GM10847 (cell line): ENCODE data around the gene ALDOC.

Experiments used
- POLR2A ChIP-seq: IDR thresholded peaks from 2 replicates; pipeline ENCODE4 v1.6.1; 2011; ENCODE audit not compliant: insufficient read length; ENCODE audit errors: extremely low read depth

The ALDOC gene

GRCh38 chr17:28547623-28548416 is 28.9 kb downstream of the ALDOC start:
- no peak for TF ChIP-seq POLR2A

DNA sequence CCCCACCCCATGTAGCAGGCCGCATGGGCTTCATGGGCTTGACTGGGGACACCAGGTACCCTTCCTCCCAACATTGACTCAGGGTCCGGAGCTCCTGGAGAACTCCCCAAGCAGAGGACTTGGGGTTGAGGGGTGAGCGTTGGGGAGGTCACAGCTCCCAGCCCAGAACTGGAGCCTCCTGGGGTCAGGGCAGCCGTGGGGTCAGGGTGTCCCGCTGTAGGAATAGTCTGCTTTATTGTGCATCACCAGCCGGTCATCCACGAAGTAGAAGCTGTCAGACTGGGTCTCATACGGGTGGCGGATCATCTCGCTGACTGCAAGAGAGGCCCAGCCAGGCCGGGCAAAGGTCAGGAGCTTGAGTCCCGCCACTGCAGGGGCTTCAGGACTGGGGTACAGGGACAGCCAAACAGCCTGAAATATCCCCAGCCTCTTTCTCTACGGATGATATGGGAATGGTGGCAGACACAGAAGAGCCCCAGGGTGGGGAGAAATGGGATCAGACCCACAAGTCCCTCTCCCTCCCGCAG is 29.5 kb downstream of the ALDOC start:
- no peak for TF ChIP-seq POLR2A

DNA sequence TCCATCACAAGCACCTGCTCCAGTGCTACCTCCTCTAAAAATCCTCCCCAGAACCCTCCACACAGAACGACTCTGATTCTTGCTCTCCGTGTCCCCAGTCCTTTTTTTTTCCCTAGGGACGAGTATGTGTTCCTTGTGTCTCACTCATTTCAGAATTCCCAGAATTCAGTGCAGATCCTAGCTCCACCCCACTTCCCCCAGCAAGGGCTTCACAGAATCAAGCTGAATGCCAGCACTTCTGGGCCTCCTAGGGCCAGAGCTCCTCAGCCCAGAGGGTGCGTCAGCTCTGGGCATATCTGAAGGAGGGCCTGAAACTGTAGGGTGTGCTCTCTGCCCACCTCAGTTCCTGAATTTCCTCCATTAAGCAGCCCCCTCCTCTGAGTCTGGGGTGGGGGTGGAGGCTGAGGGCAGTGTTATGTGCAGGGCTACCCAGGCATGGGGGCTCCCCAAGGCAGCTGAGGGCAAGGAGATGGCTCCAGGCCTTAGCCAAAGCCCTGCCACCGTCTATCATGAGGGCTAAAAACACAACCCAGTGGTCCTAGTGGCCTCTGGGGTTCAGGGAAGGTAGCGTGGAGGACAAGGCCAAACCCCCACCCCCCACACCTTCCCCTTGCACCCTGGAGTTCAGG is 30.8 kb downstream of the ALDOC start:
- no peak for TF ChIP-seq POLR2A

DNA sequence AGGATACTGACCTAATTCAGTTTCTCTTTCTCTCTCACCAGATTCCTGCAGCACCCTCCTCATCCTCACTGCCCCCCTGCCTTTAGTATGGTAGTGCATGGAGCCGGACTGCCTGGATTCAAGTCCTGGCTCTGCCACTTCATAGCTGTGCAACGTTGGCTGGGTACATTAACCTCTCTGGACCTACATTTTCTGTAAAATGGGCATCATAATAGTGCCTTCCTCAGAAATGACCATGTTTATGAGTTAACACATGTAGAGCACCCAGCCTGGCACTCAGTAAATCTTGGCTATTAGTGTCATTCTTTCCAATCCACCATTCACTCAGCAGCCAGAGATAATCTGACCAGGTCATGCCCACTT is 31.6 kb downstream of the ALDOC start:
- no peak for TF ChIP-seq POLR2A

GRCh38 chr17:28544402-28545140 is 32.1 kb downstream of the ALDOC start:
- no peak for TF ChIP-seq POLR2A

DNA sequence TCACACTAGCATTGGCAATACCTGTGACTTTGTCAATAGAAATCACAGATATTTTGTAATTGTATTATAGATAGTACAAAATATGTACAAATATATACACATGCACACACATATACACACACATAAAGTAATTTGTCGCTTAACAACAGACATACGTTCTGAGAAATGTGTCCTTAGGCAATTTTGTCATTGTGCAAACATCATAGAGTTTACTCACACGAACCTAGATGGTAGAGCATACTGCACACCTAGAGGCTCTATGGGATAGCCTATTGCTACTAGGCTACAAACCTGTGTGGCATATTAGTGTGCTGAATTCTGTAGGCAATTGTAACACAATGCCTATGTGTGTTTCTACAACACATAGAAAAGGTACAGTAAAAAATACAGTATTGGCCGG is 35.3 kb downstream of the ALDOC start:
- TF ChIP-seq POLR2A, result no peak

- TF ChIP-seq POLR2A, result no peak
Measured at GRCh38 chr17:28540231-28540630, 36.5 kb downstream of the ALDOC start.

GRCh38 chr17:28538296-28538895 is 38.3 kb downstream of the ALDOC start:
- TF ChIP-seq POLR2A, result no peak

- TF ChIP-seq POLR2A, result no peak
Measured at GRCh38 chr17:28537219-28537610, 39.5 kb downstream of the ALDOC start.

DNA sequence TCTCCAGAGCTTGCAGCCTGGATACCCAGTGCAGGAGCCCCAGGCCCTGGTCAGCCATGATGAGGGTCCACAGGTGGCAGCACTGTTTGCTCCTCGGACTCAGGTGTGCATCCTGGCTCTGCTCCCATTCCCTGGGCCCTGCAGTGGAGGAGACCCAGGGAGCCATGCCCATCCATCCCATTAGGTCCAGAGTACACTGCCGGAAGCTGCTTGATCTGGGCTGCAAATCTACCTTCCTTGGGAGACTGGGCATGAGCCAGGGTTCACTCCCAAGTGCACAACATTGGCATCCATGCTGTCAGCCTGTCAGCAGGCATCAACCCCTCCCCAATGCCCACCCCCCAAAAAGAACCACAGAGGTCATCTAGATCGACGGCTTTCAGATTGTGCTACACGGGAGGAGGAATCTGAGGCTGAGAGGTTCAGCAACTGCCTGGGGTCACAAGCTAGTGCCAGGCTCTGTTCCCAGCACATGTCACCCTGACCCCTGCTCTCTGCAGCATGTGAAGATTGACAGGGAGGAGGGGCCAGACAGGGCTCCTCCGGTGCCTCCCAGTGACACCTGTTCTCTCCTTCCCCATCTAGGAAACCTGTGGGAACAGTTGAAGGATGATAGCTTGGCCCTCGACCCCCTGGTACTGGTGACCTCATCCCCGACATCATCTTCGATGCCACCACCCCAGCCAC is 40.0 kb downstream of the ALDOC start:
- no peak for TF ChIP-seq POLR2A

DNA sequence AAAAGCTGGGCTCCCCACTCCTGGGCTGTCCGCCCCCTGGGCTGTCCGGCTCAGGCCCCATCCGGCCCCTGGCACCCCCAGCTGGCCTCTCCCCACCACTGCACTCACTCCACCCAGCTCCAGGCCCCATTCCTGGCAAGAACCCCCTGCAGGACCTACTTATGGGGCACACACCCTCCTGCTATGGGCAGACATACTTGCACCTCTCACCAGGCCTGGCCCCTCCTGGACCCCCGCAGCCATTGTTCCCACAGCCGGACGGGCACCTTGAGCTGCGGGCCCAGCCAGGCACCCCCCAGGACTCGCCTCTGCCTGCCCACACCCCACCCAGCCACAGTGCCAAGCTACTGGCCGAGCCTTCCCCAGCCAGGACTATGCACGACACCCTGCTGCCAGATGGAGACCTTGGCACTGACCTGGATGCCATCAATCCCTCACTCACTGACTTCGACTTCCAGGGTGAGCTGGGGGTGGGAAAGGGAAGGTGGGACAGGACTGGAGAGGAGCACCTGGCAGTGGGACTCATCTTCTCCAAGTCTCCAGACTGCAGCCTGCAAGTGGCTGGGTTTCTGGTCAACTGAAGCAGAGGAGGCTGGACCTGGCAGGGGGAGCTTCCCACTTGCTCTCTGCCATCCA is 41.8 kb downstream of the ALDOC start:
- no peak for TF ChIP-seq POLR2A

GRCh38 chr17:28533091-28533807 is 43.4 kb downstream of the ALDOC start:
- no peak for TF ChIP-seq POLR2A

DNA sequence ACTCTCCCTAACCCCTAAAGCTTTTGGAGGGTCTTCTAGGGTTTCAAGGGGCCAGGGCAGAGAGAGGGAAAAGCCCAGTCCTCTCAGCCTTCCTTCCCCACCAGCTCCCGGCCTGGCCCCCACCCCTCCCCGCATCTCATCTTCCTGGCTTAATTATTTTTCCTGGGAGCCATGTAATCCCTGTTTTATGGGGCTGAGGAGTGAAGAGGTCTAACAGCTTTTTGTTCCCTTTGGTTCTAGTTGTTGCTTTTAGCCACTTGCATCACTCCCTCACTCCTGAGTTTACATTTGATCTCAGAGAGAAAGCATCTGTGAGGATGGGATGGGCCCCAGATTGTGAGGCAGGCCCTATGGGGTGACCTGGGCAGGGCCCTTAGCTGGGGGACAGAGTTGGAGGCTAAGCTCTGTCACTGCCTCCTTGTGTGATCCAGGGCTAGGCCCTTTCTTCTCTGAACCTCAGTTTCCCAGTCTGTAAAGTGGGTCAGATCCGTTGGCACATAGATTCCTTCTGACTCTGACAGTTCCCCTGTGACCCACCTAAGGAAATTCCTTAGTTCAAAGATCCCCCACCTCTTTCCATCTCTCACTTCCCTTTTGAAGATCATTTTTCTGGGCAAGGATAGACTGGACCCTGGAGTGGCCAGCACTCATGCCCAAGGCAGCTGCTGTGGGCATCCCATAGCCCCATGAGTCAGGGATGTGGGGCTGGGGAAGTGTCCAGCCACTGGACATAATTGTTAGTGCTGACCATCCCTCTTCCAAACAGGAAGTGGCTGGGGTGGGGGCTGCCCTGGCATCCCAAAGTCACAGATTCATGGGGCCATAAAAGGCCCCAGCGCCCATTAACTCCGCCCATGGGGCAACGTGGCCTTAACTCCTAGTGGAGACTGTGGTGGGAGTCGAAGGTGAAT is 44.4 kb downstream of the ALDOC start:
- TF ChIP-seq POLR2A, result no peak
